Measurements from ENCODE around the gene CHMP2B. TPM values are rescaled to one million over a fixed set of nuclear protein-coding genes. Genes with fewer than 3 reads are reported as not detected.
A peak's percentile ranks its signal among the peaks of the same experiment; 100 is the strongest.

CHMP2B gene
- total and polyA plus RNA-seq, 2 of the 8 experiments (the other 6 are each of a cell fraction or from before 2014, with no cell fraction given), result 14.0 to 56.5 TPM

DNA sequence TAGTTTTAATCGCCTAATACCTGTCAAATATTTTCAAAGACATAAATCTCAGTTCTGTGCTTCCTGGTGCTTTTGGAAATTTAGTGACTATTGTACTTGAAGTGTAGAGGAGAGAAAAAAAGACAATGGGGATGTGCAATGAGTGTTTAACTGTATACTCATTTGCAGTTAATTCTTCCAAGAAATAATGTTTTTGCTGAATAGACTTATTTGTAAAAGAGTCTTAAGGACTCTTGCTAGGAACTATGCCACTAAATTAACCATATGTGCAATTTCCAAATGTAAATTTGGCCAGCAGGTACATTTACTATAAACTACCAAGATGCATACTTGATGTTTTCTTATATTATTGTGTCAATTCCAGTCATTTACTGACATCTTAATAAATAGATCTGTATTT is 2.0 kb downstream of the CHMP2B start:
- FAIRE-seq, result no peak
- CTCF ChIA-PET (ENCODE audit: partially characterized antibody), result no interaction called here

More for the DNA sequence above, 2.0 kb downstream of the CHMP2B start:
- no peak overlapping the region for H4K91ac ChIP-seq (replicated peaks; ENCODE audit: insufficient read length, low read length)
- no peak overlapping the region; a peak in 1 of 4 replicates for H3K4me2 ChIP-seq (ENCODE audit: insufficient read depth in 1 of 2, low read depth in 2 of 2, low read length in 2 of 2)
- no peaks in the 10 kb centered on the region for H3K9me3 ChIP-seq (ENCODE audit: insufficient read depth in 2 of 2, low read depth in 1 of 2, low read length in 1 of 2)
- POLR2A ChIA-PET (ENCODE audit: partially characterized antibody), result no interaction called here
- no peak overlapping the region for H2BK5ac ChIP-seq (ENCODE audit: low read depth, low read length)
- H4K20me1 ChIP-seq (replicated peaks in 1 of 2; ENCODE audit: control insufficient read depth in 1 of 2, insufficient read depth in 2 of 2, low read length in 2 of 2), result peaks cover 1 to 4% of the 10 kb centered on the region in 2 experiments
- H3K23me2 ChIP-seq (ENCODE audit: low read depth, low read length), result peaks cover 5% of the 10 kb centered on the region; the same call in 1 of the 2 replicates
- no peak for DNase-seq (ENCODE audit: low read depth in 1 of 2, low spot score in 2 of 2)
- H2BK15ac ChIP-seq (ENCODE audit: low read length), result no peak overlapping the region
- no peak overlapping the region for H2AFZ ChIP-seq (ENCODE audit: low read length)
- no peak overlapping the region for H2BK20ac ChIP-seq (ENCODE audit: low read length)
- H4K8ac ChIP-seq (ENCODE audit: extremely low read depth, insufficient read depth, low read length), result no peak overlapping the region
- no peaks in the 10 kb centered on the region for H3K79me1 ChIP-seq (ENCODE audit: low read depth, low read length)
- H3K27ac ChIP-seq (ENCODE audit: low read depth, low read length), result no peak overlapping the region
- H4K5ac ChIP-seq (ENCODE audit: insufficient read length, low read depth, low read length), result no peak overlapping the region
- H2BK12ac ChIP-seq (ENCODE audit: low read depth, low read length), result no peak overlapping the region
- no peak overlapping the region for H3K4ac ChIP-seq (replicated peaks; ENCODE audit: insufficient read length, low read depth, low read length)
- H2BK120ac ChIP-seq (replicated peaks; ENCODE audit: low read depth, low read length), result no peak overlapping the region
- no peak overlapping the region for H3K18ac ChIP-seq (ENCODE audit: extremely low read depth, low read length)
- peaks cover 5 to 66% of the 10 kb centered on the region in 2 experiments; a peak in 3 of 4 replicates for H3K79me2 ChIP-seq (ENCODE audit: control insufficient read depth in 1 of 2, insufficient read depth in 2 of 2, low read length in 2 of 2)
- no peaks in the 10 kb centered on the region for H3K27me3 ChIP-seq (replicated peaks in 1 of 4; ENCODE audit: control insufficient read depth in 3 of 4, extremely low read depth in 1 of 4, insufficient read depth in 3 of 4, low read length in 3 of 4)
- peak overlapping the region in 1 of 4 experiments; percentile 97; a peak in 2 of 8 replicates for H3K4me3 ChIP-seq (ENCODE audit: extremely low read depth in 1 of 4, insufficient read depth in 2 of 4, low read depth in 3 of 4, low read length in 4 of 4)
- H3K23ac ChIP-seq (ENCODE audit: insufficient read length), result no peak overlapping the region
- no peak overlapping the region for H2AK5ac ChIP-seq (ENCODE audit: low read depth, low read length)
- no peaks in the 10 kb centered on the region for H3K36me3 ChIP-seq (ENCODE audit: control insufficient read depth in 2 of 4, insufficient read depth in 4 of 4, low read length in 3 of 4)
- TF ChIP-seq SRF (IDR thresholded peaks at IDR 0.05; ENCODE audit: low read depth, low read length), result no peak
- TF ChIP-seq CHD2 (IDR thresholded peaks at IDR 0.05; ENCODE audit: low read length), result no peak
- TF ChIP-seq SP4 (IDR thresholded peaks at IDR 0.05; ENCODE audit: low read length), result no peak
- no peak for TF ChIP-seq RAD21 (IDR thresholded peaks at IDR 0.05 in 1 of 2, conservative IDR thresholded peaks at IDR 0.05 in 1 of 2; ENCODE audit: low read depth in 2 of 2, low read length in 2 of 2)
- TF ChIP-seq KDM1A (IDR thresholded peaks at IDR 0.05; ENCODE audit: borderline replicate concordance, low read length), result no peak
- TF ChIP-seq CEBPB (IDR thresholded peaks at IDR 0.05; ENCODE audit: low read depth, low read length), result no peak
- TF ChIP-seq POLR2AphosphoS5 (IDR thresholded peaks at IDR 0.05; ENCODE audit: low read depth, low read length), result no peak
- no peak for TF ChIP-seq GTF2F1 (IDR thresholded peaks at IDR 0.05; ENCODE audit: borderline replicate concordance, low read depth, low read length)
- no peak for TF ChIP-seq RBBP5 (IDR thresholded peaks at IDR 0.05; ENCODE audit: borderline replicate concordance, low read depth, low read length)
- TF ChIP-seq RFX5 (IDR thresholded peaks at IDR 0.05; ENCODE audit: borderline replicate concordance, low read depth, low read length), result no peak
- TF ChIP-seq NRF1 (IDR thresholded peaks at IDR 0.05; ENCODE audit: low read depth, low read length), result no peak
- no peak overlapping the region for H3K14ac ChIP-seq (ENCODE audit: insufficient read length)
- H3K9ac ChIP-seq (replicated peaks in 1 of 4; ENCODE audit: extremely low read depth in 1 of 4, low read depth in 3 of 4, low read length in 3 of 4), result no peak overlapping the region
- H3K4me1 ChIP-seq (replicated peaks in 1 of 4; ENCODE audit: control insufficient read depth in 3 of 4, insufficient read depth in 4 of 4, low read length in 3 of 4), result peaks cover 0 to 4% (median under 1%) of the 10 kb centered on the region in 4 experiments; a peak in 2 of 7 replicates
- no peak overlapping the region for H3K56ac ChIP-seq (replicated peaks; ENCODE audit: insufficient read length, low read depth, low read length)
- WGBS, 2 experiments (ENCODE audit: extremely low coverage in 1 of 2, insufficient coverage in 1 of 2, insufficient read length in 1 of 2, insufficient replicate concordance in 2 of 2, low coverage in 1 of 2, low lambda C conversion rate in 2 of 2, missing lambda C conversion rate in 1 of 2), result 93% methylated on average over 1 of the region's 1 CpG; no CpG with 5 or more reads in 1 of the 2 experiments

All from H1 (cell line).